Stomach smooth muscle (tissue), 2 donors: Measurements from ENCODE around the gene RIMS4.

Experiments used
- H3K27ac ChIP-seq: one replicate; pipeline ENCODE4 v1.7.0; 2013; ENCODE audit warnings: mild to moderate bottlenecking, low read length, inconsistent platforms
- H3K27me3 ChIP-seq, 2 donors: one replicate each; pipeline ENCODE4 v1.7.0; 2013; ENCODE audit warnings: low read length in 2 of 2; ENCODE audit not compliant: insufficient read depth in 2 of 2, control insufficient read depth in 1 of 2
- H3K36me3 ChIP-seq, 2 donors: one replicate each; pipeline ENCODE4 v1.7.0; 2013; ENCODE audit warnings: low read length in 2 of 2; ENCODE audit not compliant: control insufficient read depth in 2 of 2, insufficient read depth in 2 of 2
- H3K4me1 ChIP-seq: one replicate; pipeline ENCODE4 v1.7.0; 2013; ENCODE audit warnings: low read length; ENCODE audit not compliant: control insufficient read depth, insufficient read depth
- H3K4me3 ChIP-seq, 2 donors: one replicate each; pipeline ENCODE4 v1.7.0; 2013; ENCODE audit warnings: low read length in 2 of 2
- H3K9ac ChIP-seq, 2 donors: one replicate each; pipeline ENCODE4 v1.7.0; 2013; ENCODE audit warnings: low read length in 2 of 2, mild to moderate bottlenecking in 1 of 2
- H3K9me3 ChIP-seq, 2 donors: one replicate each; pipeline ENCODE4 v1.7.0; 2013; ENCODE audit warnings: low read length in 2 of 2; ENCODE audit not compliant: control insufficient read depth in 2 of 2
- donor health status: healthy.
- donor health status: Pancreatic carcinoma.

RIMS4 gene

DNA sequence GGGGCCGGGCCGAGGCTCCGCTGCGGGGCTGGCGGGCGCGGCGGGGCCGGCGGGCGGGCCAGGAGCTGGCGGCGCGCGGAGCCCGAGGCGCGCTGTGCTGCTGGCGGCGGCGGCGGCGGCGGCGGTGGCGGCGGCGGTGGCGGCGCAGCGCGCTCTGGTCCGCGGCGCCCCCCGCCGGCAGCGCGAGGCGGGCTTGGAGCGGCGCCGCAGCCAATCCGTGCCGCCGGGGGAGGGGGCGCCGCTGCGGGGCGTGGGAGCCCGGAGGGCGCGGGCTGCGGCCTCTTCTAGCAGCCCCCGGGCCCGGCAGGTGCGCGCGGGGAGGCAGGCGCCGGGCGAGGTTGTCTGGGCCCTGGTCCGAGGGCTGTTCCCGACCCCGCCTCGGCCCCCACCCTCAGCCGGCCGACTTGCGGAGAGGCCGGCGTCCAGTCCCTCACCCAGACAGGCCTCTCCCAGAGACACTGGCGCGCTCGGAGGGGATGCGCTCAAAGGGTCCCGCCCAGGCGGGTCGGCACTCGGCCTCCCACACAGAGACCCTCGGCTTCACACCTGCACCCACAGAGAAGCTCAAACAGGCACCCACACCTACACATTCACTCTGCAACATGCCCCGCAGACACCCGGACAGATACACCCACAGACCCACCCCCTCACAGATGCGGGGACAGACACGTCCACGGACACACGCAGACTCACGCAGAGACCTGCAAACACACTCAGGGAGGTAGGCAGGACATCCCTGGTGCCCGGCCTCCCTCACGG is at the start of gene RIMS4:
Gene RIMS4 (minus strand): TSS at position 156 of the 759 bp plus-strand sequence. CDS start 275 bp downstream, outside the sequence.
- Histone ChIP-seq H3K9ac (no peak within 1 kb of the TSS), H3K36me3 (no peaks in the 10 kb centered on the region), H3K4me1 (peaks cover 3% of the 10 kb centered on the region), H3K27ac (no peak within 1 kb of the TSS), H3K4me3 (no peak within 1 kb of the TSS), H3K27me3 (peaks cover 44 to 47% of the 10 kb centered on the region in 2 donors), H3K9me3 (peaks cover 6 to 17% of the 10 kb centered on the region in 2 donors)

DNA sequence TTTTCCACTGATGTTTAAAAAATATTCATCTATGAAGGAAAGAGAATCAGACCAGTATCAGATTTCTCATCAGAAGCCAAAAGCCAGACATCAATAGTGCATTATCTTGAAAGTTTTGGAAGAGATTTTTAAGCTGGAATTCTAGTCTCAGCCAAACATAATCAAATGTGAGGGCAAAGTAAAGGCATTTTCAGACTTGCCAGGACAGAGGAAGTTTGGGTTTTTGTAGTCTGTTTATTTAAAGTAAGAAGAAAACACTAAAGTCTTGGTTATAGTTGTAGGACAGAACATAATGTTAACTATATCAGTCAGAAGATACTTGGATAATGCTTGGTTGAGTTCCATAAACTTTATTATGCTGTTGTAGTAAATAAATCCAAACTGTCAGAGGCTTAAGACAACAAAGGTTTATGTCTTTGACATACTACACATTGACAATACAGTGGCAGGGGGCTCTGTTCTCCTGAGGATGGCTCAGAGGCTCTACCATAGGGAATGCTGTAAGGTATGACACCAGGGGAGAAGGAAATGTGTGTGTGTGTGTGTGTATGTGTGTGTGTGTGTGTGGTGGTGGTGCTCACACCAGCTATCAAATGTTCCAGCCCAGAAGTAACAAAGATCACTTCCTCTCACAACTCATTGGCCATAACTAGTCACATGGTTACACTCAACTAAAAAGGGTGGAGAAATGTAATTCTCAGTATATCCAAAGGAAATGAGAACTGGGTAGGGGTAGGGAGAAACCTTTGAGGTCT is 48.4 kb upstream of the RIMS4 start:
- Histone ChIP-seq H3K4me1 (peaks cover 12% of the 10 kb centered on the region), H3K9ac (no peak overlapping the region), H3K27me3 (no peaks in the 10 kb centered on the region), H3K4me3 (no peak overlapping the region), H3K9me3 (no peaks in the 10 kb centered on the region), H3K36me3 (no peaks in the 10 kb centered on the region), H3K27ac (no peak overlapping the region)

DNA sequence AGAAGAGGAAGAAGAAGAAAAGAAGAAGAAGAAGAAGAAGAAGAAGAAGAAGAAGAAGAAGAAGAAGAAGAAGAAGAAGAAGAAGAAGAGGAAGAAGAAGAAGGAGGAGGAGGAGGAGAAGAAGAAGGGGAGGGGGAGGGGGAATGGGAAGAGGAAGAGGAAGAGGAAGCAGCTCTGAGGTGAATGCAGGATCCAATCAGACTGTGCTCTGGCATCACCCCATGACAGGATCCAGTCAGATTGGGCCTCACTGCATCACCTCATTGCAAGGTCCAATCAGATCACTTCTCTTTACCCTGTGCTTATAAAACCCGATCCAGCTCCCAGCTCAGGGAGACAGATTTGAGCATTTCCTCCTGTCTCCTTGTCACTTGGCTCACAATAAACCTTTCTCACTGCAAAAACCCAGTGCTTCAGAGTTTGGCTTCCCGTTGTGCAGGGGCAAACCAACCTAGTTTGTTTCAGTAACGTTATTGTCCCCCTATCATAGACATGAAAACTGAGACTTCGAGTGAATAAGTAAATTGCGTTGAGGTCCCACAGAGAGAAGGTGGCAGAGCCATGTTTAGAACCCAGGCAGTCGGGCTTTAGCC is 46.6 kb upstream of the RIMS4 start:
- no peak overlapping the region for H3K4me3 ChIP-seq
- H3K36me3 ChIP-seq = no peaks in the 10 kb centered on the region
- H3K9me3 ChIP-seq = no peaks in the 10 kb centered on the region
- no peak overlapping the region for H3K27ac ChIP-seq
- H3K9ac ChIP-seq = no peak overlapping the region
- H3K4me1 ChIP-seq = peaks cover 5% of the 10 kb centered on the region
- no peaks in the 10 kb centered on the region for H3K27me3 ChIP-seq

DNA sequence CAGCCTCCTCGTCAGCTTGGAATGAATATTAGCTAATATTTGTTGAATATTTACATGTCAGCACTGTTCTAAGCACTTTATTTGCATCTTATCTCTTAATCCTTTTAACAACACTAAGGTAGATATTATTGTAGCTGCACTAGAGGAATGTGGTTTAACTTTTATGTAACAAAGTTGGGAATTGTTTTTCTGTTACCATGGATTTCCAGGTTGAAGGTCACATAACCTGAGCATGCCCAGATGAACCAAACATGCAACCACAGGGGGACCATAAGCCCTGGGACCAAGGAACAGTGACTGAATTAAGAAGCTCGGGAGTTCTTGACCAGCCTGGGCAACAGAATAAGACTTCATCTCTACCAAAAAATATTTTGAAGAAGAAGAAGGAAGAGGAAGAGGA is 46.1 kb upstream of the RIMS4 start:
- Histone ChIP-seq H3K9me3 (no peaks in the 10 kb centered on the region), H3K27ac (no peak overlapping the region), H3K4me3 (no peak overlapping the region), H3K27me3 (no peaks in the 10 kb centered on the region), H3K9ac (no peak overlapping the region), H3K36me3 (no peaks in the 10 kb centered on the region), H3K4me1 (peaks cover under 1% of the 10 kb centered on the region)

- Histone ChIP-seq H3K27ac (no peak overlapping the region), H3K9ac (no peak overlapping the region), H3K27me3 (no peaks in the 10 kb centered on the region), H3K9me3 (no peaks in the 10 kb centered on the region), H3K4me1 (no peaks in the 10 kb centered on the region), H3K4me3 (no peak overlapping the region), H3K36me3 (no peaks in the 10 kb centered on the region)
Observed at GRCh38 chr20:44851545-44851944, 41.2 kb upstream of the RIMS4 start.

GRCh38 chr20:44850837-44851236 is 40.5 kb upstream of the RIMS4 start:
- Histone ChIP-seq H3K27me3 (no peaks in the 10 kb centered on the region), H3K36me3 (no peaks in the 10 kb centered on the region), H3K4me3 (no peak overlapping the region), H3K9me3 (no peaks in the 10 kb centered on the region), H3K27ac (no peak overlapping the region), H3K4me1 (no peaks in the 10 kb centered on the region), H3K9ac (no peak overlapping the region)

- Histone ChIP-seq H3K27ac (no peak overlapping the region), H3K36me3 (no peaks in the 10 kb centered on the region), H3K4me1 (no peaks in the 10 kb centered on the region), H3K9ac (no peak overlapping the region), H3K27me3 (no peaks in the 10 kb centered on the region), H3K4me3 (no peak overlapping the region), H3K9me3 (no peaks in the 10 kb centered on the region)
Observed at GRCh38 chr20:44850272-44850671, 39.9 kb upstream of the RIMS4 start.

GRCh38 chr20:44849703-44850102 is 39.4 kb upstream of the RIMS4 start:
- no peak overlapping the region for H3K4me3 ChIP-seq
- no peaks in the 10 kb centered on the region for H3K36me3 ChIP-seq
- no peak overlapping the region for H3K9ac ChIP-seq
- no peaks in the 10 kb centered on the region for H3K9me3 ChIP-seq
- no peaks in the 10 kb centered on the region for H3K27me3 ChIP-seq
- no peaks in the 10 kb centered on the region for H3K4me1 ChIP-seq
- no peak overlapping the region for H3K27ac ChIP-seq

- Histone ChIP-seq H3K9ac (no peak overlapping the region), H3K36me3 (no peaks in the 10 kb centered on the region), H3K4me1 (no peaks in the 10 kb centered on the region), H3K27me3 (peaks cover 0 to 5% of the 10 kb centered on the region in 2 donors), H3K9me3 (no peaks in the 10 kb centered on the region), H3K27ac (no peak overlapping the region), H3K4me3 (no peak overlapping the region)
Observed at GRCh38 chr20:44848254-44849015, 38.1 kb upstream of the RIMS4 start.

DNA sequence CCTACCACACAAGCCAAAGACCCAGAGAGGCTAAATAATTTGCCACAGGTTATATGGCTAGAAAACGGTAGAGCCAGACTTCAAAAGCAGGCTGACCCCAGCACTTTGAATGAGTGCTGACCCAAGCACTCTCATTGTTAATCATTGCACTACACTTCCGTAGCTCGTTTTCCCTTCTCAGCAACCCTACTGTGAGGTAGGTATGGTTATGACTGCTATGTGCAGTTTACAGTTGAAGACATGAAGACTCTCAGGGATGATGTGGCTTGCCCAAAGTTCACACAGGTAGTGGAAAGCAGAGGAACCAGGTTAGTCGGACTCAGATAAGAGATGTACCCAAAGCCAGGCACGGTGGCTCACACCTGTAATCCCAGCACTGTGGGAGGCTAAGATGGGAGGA is 33.5 kb upstream of the RIMS4 start:
- no peaks in the 10 kb centered on the region for H3K9me3 ChIP-seq
- peaks cover 0 to 10% of the 10 kb centered on the region in 2 donors for H3K27me3 ChIP-seq
- H3K9ac ChIP-seq = no peak overlapping the region
- no peak overlapping the region for H3K27ac ChIP-seq
- H3K4me1 ChIP-seq = no peaks in the 10 kb centered on the region
- H3K36me3 ChIP-seq = no peaks in the 10 kb centered on the region
- no peak overlapping the region for H3K4me3 ChIP-seq
